Activated B cell treated with CpG ODN at 0.5 μM for 24 hours (primary cell): ENCODE data around the gene COL6A2. TPM values are rescaled to one million over a fixed set of nuclear protein-coding genes. Genes with fewer than 3 reads are reported as not detected.

ENCODE experiments used
- ATAC-seq: fragments of 200-7000 bp; cut with Tn5 transposase; one replicate; pipeline ENCODE4 v1.10.0; 2021; ENCODE audit warnings: low read depth, mild to moderate bottlenecking, moderate library complexity
- CTCF ChIA-PET: fragments of 350-600 bp; sonication (Branson Sonifier 250); formaldehyde crosslinking; loops from one replicate; lab custom pipeline; 2021; ENCODE audit warnings: antibody characterized with exemption; lab: Charles Lee
- POLR2A ChIA-PET: fragments of 350-600 bp; sonication (Branson Sonifier 250); formaldehyde crosslinking; loops from one replicate; lab custom pipeline; 2021; ENCODE audit warnings: antibody characterized with exemption; lab: Charles Lee
- DNase-seq: peaks from one replicate; pipeline ENCODE4 v3.0.0; 2022
- H3K27ac Mint-ChIP-seq: one replicate; pipeline ENCODE4 v1.8.0; 2020; ENCODE audit warnings: mixed read lengths
- H3K27me3 Mint-ChIP-seq: one replicate; pipeline ENCODE4 v1.8.0; 2021; ENCODE audit warnings: mixed read lengths
- H3K36me3 Mint-ChIP-seq: one replicate; pipeline ENCODE4 v1.8.0; 2021; ENCODE audit warnings: low read depth, mixed read lengths
- H3K4me1 Mint-ChIP-seq: one replicate; pipeline ENCODE4 v1.8.0; 2021; ENCODE audit warnings: mixed read lengths
- H3K4me3 Mint-ChIP-seq: one replicate; pipeline ENCODE4 v1.8.0; 2020; ENCODE audit warnings: mild to moderate bottlenecking, mixed read lengths
- H3K9me3 Mint-ChIP-seq: one replicate; pipeline ENCODE4 v1.8.0; 2020; ENCODE audit warnings: mixed read lengths
- CTCF ChIP-seq: fragments of 200-600 bp; IDR thresholded peaks from one replicate; pipeline ENCODE4 v1.8.0; 2022; ENCODE audit warnings: antibody characterized with exemption, mild to moderate bottlenecking
- intact Hi-C: fragments of 100-400 bp; cut with micrococcal nuclease; formaldehyde crosslinking; loops from one replicate; pipeline ENCODE4 v1.15.1; 2024
- total RNA-seq: library from RNA; stranded (reverse); gene quantifications from 2 replicates; pipeline ENCODE4 v1.2.3, GENCODE V29; 2022

Gene COL6A2
- total RNA-seq, 1 donor from 2014 or later: 0.40 TPM

- Mint-ChIP-seq H3K9me3 (no peaks in the 10 kb centered on the region), H3K36me3 (no peaks in the 10 kb centered on the region), H3K27ac (no peak overlapping the region), H3K4me1 (no peaks in the 10 kb centered on the region), H3K4me3 (no peak overlapping the region), H3K27me3 (no peaks in the 10 kb centered on the region)
- CTCF ChIA-PET: no interaction called here
- ATAC-seq (no peak), DNase-seq (no peak)
- TF ChIP-seq CTCF: no peak
- intact Hi-C loops: no loop called here
- POLR2A ChIA-PET: no interaction called here
Observed at GRCh38 chr21:46122758-46123683, 25.1 kb downstream of the COL6A2 start.

- H3K4me1 Mint-ChIP-seq: no peaks in the 10 kb centered on the region
- no peaks in the 10 kb centered on the region for H3K36me3 Mint-ChIP-seq
- no peaks in the 10 kb centered on the region for H3K27me3 Mint-ChIP-seq
- intact Hi-C loops: no loop called here
- H3K4me3 Mint-ChIP-seq: no peak overlapping the region
- ATAC-seq: no peak
- CTCF ChIA-PET: no interaction called here
- TF ChIP-seq CTCF: no peak
- peak; percentile 9 for DNase-seq
- POLR2A ChIA-PET: no interaction called here
- H3K9me3 Mint-ChIP-seq: no peaks in the 10 kb centered on the region
- H3K27ac Mint-ChIP-seq: no peak overlapping the region
Observed at GRCh38 chr21:46124083-46124925, 26.4 kb downstream of the COL6A2 start.

GRCh38 chr21:46124926-46125845, 27.3 kb downstream of the COL6A2 start:
- no peaks in the 10 kb centered on the region for H3K9me3 Mint-ChIP-seq
- no peaks in the 10 kb centered on the region for H3K27me3 Mint-ChIP-seq
- no peaks in the 10 kb centered on the region for H3K4me1 Mint-ChIP-seq
- ATAC-seq (no peak), DNase-seq (peak; percentile 6)
- H3K36me3 Mint-ChIP-seq: no peaks in the 10 kb centered on the region
- ChIA-PET CTCF (no interaction called here), POLR2A (no interaction called here)
- TF ChIP-seq CTCF: no peak
- H3K27ac Mint-ChIP-seq: no peak overlapping the region
- H3K4me3 Mint-ChIP-seq: no peak overlapping the region
- intact Hi-C loops: no loop called here

- H3K36me3 Mint-ChIP-seq: no peaks in the 10 kb centered on the region
- DNase-seq (no peak), ATAC-seq (no peak)
- CTCF ChIA-PET: no interaction called here
- TF ChIP-seq CTCF: no peak
- no peaks in the 10 kb centered on the region for H3K27me3 Mint-ChIP-seq
- intact Hi-C loops: no loop called here
- H3K9me3 Mint-ChIP-seq: no peaks in the 10 kb centered on the region
- H3K4me3 Mint-ChIP-seq: no peak overlapping the region
- no peaks in the 10 kb centered on the region for H3K4me1 Mint-ChIP-seq
- POLR2A ChIA-PET: no interaction called here
- no peak overlapping the region for H3K27ac Mint-ChIP-seq
Observed at GRCh38 chr21:46125846-46126301, 28.0 kb downstream of the COL6A2 start.
